H54 (cell line): Measurements from ENCODE around the gene PTPN23.

Experiments
- DNase-seq: peaks from one replicate; pipeline ENCODE4 v3.0.0; 2011; ENCODE audit warnings: low spot score, mixed read lengths; ENCODE audit not compliant: insufficient read length
- FAIRE-seq: peaks from 3 replicates; lab custom pipeline; 2011; peaks lifted over from hg19 to GRCh38; lab: Jason Lieb, UNC
- POLR2A ChIP-seq: IDR thresholded peaks from 2 replicates; pipeline ENCODE4 v1.6.1; 2011; ENCODE audit warnings: low read depth, mild to moderate bottlenecking, low read length

PTPN23 gene

GRCh38 chr3:47384425-47384824, 3.6 kb downstream of the PTPN23 start:
- TF ChIP-seq POLR2A, result no peak
- FAIRE-seq, result no peak
- no peak for DNase-seq

GRCh38 chr3:47385007-47385406, 4.2 kb downstream of the PTPN23 start:
- FAIRE-seq, result no peak
- no peak for DNase-seq
- no peak for TF ChIP-seq POLR2A

GRCh38 chr3:47385796-47386195, 5.0 kb downstream of the PTPN23 start:
- FAIRE-seq, result no peak
- no peak for TF ChIP-seq POLR2A

GRCh38 chr3:47392933-47393332, 12.1 kb downstream of the PTPN23 start:
- TF ChIP-seq POLR2A, result no peak
- FAIRE-seq (no peak), DNase-seq (no peak)

More at GRCh38 chr3:47385796-47386195, 5.0 kb downstream of the PTPN23 start:
- DNase-seq, result no peak

- FAIRE-seq (no peak), DNase-seq (no peak)
- no peak for TF ChIP-seq POLR2A
Observed at GRCh38 chr3:47394140-47394870, 13.5 kb downstream of the PTPN23 start.

- DNase-seq (no peak), FAIRE-seq (no peak)
- no peak for TF ChIP-seq POLR2A
Observed at GRCh38 chr3:47394881-47395280, 14.1 kb downstream of the PTPN23 start.

- DNase-seq (no peak), FAIRE-seq (no peak)
- TF ChIP-seq POLR2A, result no peak
Observed at GRCh38 chr3:47398228-47398627, 17.4 kb downstream of the PTPN23 start.

- DNase-seq (no peak), FAIRE-seq (no peak)
Observed at GRCh38 chr3:47399016-47399415, 18.2 kb downstream of the PTPN23 start.

GRCh38 chr3:47399531-47400270, 18.9 kb downstream of the PTPN23 start:
- FAIRE-seq (no peak), DNase-seq (no peak)
- no peak for TF ChIP-seq POLR2A

More at GRCh38 chr3:47399016-47399415, 18.2 kb downstream of the PTPN23 start:
- TF ChIP-seq POLR2A, result no peak

GRCh38 chr3:47404431-47404876, 23.6 kb downstream of the PTPN23 start:
- FAIRE-seq (no peak), DNase-seq (no peak)
- no peak for TF ChIP-seq POLR2A

- no peak for TF ChIP-seq POLR2A
- no peak for DNase-seq
- no peak for FAIRE-seq
Observed at GRCh38 chr3:47404955-47405790, 24.4 kb downstream of the PTPN23 start.

GRCh38 chr3:47405820-47406761, 25.3 kb downstream of the PTPN23 start:
- no peak for TF ChIP-seq POLR2A
- FAIRE-seq, result no peak
- no peak for DNase-seq

GRCh38 chr3:47406762-47407149, 25.9 kb downstream of the PTPN23 start:
- FAIRE-seq (no peak), DNase-seq (no peak)
- no peak for TF ChIP-seq POLR2A

- DNase-seq (no peak), FAIRE-seq (no peak)
- TF ChIP-seq POLR2A, result no peak
Observed at GRCh38 chr3:47407237-47407636, 26.4 kb downstream of the PTPN23 start.
